RKO (cell line): ENCODE results near the gene ARHGEF6.

Experiments
- DNase-seq: peaks from one replicate; pipeline ENCODE4 v3.0.0-alpha.2; 2016; ENCODE audit warnings: low spot score

ARHGEF6 gene

DNA sequence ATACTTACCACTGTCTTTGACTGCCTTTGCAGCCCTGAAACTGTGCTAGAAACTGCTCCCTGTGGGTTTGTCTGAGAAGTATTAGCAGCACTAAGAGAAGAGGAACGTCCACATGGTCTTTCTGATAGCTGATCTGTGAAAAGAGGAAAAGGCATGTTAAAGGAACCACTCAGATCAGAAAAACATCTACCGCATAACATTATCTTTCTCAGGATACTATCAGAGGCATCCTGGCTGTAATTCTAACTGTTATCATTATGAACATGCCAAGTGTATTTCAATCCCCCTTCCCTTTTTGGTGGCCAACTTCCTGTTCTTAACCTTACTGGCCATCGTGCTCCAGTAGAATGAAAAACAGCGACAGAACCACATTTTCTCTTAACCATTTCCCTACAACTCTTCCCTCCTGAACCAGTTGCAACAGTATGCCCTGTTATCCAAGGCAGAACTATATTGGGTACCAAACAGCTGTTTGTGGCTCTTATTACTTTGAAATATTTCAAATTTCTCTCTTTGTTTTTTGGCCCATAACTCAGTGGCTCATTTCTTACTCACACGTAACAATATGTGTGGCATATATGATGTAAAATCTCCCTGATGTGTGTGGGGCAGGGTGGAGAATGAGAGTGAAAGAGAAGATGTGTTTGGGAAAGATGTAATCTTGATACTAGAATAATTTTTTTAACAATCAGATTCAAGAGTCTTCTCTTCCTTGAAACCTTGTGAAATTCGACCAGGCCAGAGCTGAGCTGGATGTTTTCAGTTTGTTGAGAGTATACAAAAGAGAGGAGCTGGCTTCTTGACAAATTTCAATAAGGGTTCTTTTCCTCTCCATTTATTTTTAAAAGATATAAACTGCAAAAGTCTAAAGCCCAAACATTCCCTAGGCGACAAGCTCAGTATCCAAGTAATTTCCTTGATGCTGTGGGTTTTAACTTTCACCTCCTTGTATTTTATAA, 35.2 kb downstream of the ARHGEF6 start:
- DNase-seq: no peak

DNA sequence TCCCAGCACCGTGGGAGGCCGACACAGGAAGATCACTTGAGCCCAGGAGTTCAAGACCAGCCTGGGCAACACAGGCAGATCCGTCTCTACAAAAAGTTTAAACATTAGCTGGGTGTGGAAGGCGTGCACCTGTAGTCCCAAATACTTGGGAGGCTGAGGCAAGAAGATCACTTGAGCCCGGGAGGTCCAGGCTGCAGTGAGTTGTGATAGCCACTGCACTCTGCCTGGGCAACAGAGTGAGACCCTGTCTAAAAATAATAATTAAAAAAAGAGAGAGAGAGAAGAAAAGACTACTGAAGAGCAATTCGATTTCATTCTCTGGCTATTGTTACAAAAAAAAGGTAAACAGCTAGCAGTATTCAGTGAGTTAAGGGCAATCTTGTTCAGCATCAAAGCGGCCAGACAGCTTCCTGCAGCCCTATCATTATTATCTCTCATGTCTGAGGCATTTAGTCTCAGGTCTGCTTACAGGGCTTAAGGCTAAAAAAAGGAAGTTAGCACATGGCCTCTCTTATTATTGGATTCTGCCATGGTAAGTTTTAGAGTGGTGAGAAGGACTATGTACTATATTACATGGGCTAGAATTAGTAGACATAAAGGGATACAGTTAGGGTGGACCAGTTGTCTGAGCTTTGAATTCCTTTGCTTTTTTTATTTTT, 37.9 kb downstream of the ARHGEF6 start:
- no peak for DNase-seq

DNA sequence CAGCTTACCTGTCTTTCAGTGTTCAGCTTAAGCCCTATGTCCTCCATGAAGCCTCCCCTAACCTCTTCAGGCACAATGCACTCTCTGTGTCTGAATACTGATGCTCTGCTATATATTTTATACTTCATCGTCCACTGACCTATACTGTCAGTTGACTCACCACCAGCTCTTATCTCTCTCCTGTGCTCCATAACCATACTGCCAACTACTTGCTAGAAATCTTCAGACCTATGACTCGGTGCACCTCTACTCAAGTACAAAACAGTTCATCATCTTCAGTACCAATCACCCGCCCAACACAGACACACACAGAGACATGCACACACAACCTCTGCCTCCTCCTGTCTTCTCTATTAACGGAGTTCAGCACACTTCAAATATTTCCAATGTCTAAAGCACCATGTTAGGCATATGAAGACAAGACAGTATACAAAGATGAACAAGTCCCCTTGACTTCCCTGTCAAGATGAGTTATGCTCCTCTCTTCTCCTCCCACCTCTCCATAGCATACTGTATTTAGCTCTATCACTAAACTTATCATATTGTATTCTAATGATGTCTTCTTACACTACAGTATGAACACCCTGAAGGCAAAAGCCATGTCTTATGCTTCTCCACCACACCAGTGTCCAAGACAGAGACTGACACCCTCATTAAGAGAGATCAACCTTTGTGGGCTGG, 42.5 kb downstream of the ARHGEF6 start:
- no peak for DNase-seq

DNA sequence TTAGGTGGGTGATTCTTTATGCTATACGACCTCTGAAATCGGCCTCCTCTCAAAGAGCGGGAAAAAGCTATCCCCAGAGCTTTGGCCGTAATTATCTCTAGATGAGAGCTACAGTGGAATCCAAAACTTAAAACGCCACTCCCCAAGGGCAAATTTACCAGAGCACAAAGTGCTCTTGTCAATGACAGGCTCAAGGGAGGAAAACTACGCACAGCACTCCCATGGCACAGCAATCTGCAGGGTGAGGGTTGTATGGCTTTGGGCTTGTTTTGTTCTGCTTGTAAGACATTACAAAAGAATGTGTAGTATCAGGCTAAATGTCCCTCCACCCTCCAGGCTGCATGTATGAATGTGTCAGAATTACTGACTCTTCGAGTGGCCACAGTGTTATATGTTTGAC, 44.0 kb downstream of the ARHGEF6 start:
- DNase-seq: no peak

DNA sequence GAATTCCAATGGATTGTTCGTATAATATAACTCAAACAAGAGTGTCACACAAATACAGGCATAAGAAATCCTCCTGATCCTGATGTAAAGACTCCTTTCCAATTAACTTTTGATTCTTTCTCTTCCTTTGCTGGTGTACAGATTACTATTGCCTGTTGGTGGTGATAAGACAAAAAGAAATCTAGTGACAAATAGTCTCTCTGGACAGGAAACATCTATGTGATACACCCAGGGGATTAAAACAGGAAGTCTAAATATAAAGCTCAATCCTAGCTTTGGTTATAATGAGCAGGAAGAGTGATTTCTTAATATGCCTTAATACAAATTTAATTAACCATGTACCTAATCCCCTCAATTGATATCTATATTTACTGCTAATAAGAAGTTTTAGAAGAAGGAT, 45.1 kb downstream of the ARHGEF6 start:
- no peak for DNase-seq

DNA sequence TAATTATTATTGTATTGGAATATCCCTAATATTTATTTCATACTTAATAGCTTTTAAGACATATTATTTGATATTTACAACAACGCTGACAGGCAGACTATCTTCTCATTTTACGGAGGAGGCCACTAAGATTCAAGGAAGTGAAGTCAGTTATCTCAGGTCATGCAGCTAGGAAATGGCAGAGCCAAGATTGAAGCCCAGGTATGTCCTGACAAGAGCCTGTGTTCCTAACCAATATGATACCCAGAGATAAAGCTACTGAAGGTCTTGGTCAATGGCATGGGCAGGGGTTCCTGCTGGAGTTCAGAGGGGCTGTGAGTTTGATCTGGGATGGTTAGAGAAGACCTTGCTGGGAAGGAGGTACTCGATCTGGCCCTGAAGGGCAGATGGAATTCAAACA, 47.1 kb downstream of the ARHGEF6 start:
- no peak for DNase-seq

DNA sequence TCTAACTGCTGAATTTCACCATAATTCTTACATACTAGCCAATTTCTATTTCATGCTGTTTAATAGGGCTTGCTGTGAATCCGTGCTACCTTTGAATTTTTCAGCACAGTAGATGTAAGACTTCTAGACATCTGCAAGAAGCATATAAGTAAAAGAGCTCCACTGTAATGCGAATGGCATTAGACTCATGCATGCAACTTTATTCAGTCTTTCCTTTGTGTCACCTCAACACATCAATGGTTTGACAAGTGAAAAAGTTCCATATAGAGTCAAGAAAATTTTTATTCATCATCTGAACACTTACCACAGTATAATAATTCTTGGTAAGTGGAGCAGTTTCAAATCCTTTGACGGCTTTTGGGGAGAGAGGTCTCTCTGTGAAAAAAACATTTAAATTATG, 48.9 kb downstream of the ARHGEF6 start:
- DNase-seq: no peak

DNA sequence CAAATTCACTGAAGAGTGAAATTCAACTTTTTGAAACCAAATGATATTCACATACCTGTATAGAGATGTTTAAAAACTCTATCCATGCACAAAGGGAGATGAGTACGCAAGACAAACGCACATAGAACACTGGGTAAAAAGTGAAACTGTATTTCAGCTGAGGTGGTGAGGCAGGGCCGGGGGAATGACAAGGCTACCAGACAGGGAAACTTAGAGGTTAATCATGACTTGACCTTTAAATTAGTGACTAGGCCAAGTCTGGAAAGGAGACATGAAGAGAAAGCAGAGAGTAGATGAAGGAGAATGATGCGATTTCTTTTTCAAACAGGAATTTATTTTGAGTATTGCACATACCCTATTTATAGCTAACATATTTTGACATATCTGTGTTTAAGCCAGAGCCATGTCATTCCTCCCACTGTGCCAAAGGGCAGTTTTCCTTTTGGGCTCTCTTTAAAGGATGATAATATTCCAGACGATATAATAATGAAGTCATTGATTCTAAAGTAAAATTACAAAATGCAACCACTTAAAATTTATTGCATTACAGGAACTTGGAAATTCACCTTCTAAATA, 49.4 kb downstream of the ARHGEF6 start:
- DNase-seq: no peak

DNA sequence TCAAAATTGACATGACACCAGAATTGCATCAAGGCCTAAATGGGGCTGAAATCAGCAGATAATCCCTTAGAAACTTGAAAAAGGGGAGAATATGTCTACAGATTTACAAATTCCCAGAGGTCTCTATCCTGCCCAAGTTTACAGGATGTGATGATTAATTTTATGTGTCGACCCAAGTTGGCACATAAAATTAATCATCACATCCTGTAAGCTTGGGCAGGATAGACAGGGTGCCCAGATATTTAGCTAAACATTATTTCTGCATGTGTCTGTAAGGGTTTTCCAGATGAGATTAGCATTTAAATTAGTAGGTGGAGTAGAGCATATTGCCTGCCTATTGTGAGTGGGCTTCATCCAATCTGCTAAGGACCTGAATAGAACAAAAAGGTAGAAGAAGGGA, 52.3 kb downstream of the ARHGEF6 start:
- no peak for DNase-seq

DNA sequence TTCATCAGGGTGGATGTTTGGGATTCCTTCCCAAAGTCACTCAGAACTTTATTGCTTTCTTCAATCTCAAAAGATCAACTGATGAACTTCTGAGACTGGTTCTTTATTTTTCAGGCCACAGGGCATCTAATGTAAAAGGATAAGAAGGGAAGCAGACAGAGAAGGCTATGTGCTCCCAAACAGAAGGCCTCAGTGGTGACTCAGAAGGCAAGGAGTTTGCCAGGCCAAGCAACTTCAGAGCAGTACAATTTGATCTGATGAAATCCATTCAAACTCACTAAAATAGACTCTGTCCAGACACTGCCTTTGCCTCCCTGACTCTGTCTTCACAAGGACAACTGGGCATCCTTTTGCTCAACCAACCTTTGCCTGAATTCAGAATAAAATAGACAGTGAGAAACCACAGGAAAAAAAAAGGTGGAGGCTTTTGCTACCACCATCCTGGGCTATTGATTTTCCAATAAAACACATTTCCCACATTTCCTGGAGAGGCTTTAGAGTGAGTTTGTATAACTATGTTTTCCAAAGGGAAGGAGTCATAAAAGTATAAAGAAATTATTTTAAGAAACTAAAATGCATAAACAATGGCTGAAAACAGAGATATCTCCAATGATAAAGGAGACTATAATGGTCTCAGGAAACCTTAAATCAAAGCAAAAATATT, 55.2 kb downstream of the ARHGEF6 start:
- peak; percentile 15 for DNase-seq

DNA sequence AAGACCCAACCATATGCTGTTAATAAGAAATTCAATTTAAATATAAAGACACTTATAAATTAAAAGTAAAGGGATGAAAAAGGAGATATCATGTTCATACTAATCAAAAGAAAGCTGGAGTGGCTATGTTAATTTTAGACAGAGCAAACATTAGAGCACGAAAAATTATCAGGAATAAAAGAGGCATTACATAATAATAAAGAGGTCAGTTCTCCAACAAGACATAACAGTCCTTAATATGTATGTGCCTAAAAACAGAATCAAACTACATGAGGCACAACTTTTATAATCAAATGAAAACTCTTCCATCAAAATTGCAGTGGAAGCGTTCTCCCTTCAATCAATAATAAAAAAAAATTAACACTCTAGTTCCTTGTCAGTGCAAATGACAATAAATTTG, 62.6 kb downstream of the ARHGEF6 start:
- DNase-seq: no peak

DNA sequence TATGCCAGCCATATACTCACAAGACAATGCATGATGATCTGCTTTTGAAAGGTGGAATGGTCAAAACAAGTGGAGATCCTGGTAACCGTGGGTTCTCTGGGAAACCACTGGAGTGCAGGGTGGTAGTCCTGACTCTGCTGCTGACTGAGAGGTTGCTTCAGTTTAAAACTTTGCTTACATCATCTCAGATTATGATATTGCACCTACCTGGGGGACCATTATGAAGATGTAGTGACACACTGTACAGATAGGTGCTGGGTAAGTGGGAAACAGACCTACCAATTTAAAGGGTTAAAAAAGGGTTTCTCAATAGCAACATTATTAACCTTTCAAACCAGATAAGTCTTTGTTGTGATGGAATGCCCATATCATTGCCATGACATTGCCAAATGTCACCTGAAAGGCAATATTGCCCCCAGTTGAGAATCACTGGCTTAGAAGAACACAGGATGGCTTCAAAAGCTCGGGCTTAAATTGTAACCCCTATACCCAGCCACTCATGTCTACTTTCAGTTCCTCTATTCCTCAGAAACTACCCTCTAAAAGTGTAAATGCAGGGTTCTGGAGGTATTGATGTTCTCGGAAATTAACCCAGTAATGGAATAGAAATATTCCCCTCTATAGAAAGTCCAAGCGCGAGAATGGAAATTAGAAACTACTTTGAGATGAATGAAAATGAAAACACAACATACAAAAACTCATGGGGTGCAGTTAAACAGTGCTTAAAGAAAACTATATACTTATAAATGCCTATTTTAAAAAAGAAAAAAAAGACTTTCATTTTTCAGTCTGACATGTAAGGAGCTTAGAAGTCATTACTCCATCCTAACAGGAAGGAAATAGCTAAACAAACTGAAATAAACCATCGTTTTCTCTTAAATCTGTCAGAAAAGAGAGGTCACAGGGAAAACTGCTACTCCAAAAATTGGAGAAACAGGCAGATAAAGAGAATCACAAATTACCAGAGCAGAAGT, 65.8 kb downstream of the ARHGEF6 start:
- DNase-seq: no peak

DNA sequence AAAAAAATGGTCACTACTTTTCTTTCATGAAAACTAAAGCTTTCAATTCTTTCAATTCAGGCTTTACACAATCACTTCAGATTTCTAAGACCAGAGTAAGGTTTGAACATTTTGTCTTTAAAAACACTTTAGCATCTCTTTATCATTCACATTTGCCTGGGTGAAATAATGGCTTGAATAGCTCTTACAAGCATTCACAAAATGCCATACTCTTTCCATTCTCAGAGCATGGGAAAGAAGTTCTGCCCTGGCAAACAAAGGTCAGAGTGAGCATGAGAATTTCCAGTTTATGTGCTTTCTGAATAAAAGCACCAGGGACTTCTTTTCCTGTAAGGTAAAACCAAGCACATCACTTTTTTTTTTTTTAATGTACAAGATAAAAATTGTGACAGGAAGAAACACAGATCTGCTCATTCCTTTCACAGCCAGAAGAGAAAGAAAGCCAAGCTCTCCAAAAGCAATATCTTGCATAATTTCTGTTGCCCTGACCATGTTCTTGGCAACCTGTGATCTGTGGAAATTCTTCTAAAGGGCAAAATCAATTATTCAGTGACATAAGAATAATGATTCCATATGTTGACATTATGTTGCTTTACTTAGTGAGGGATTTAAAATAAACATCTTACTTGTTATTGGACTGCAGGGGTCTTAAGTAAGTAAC, 68.0 kb downstream of the ARHGEF6 start:
- no peak for DNase-seq

DNA sequence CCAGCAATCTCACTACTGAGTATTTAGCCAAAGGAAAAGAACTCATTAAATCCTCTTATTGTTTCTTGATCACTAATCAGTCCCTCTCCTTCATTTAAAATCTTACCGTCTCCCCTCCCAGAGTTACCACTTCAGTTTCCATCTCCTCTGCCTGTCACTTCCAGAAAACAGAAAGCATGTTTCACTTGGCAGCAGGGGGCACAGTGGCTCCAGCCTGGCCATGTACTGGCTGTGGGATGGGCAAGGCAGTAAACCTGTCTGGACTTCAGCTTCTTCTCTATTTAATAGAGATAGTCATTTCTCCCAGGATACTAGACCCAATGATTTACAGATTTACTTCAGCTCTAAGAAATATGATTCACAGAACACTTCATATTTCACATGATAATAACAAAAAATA, 69.6 kb downstream of the ARHGEF6 start:
- peak; percentile 22 for DNase-seq

DNA sequence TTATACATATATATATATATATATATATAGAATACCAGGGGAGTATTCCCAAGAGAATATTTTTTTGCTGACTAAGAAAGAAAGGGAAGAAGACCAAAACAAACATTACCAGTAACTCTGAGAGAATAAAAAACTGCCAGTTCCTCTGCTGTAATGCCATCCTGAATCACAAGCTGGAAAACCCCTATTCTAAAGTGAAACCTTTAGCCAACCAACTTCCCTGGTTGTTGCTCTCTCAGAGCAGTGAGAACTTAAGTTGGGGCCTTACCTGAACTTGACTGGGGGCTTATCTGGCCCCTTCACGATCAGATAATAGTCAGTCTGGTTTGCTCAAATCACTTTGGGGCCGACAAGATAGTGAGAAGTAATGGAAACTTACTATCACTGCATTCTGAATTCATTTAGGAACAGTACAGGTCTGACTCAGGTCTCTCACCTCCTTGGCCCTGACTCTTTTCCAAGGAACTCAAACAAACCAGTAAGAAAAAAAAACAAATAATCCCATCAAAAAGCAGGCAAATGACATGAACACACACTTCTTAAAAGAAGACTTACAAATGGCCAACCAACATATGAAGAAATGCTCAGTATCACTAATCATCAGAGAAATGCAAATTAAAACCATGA, 70.3 kb downstream of the ARHGEF6 start:
- no peak for DNase-seq

DNA sequence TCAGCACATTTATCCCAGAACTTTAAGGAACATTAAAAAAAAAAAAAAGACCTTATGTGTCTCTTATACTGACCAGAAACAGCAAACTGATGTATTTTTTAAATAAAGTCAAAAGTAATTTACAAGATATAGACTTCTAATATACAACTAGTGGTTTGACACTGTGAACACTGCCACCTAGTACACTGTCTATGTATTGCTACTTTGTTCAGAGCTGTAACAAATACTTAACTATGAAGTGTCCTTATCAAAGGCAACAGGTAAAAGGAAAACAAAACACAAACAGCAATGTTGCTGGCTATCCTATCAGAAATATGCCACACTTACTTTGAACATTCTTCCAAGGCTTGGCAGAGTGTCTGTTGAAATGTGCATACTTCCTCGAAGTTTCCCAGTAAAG, 72.4 kb downstream of the ARHGEF6 start:
- DNase-seq: peak; percentile 12

DNA sequence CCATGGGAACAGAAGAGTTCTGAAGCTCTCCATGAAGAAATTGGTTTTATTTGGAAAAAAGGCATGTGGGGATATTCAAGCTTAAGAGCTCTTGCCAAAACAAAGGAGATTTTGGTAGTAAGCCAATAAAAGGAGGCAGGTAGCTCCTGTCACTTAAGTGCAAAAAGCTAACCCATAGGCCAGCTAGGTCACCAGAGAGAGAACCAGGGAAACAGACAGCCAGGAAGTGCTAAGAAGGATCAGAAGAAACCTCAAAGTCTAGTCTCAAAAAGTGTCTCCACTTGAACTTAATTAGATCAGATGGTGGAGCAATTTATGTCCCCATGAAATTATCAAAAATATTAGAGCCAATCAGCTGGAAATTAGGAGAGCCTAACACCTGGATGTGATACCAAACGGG, 83.6 kb downstream of the ARHGEF6 start:
- DNase-seq: no peak

DNA sequence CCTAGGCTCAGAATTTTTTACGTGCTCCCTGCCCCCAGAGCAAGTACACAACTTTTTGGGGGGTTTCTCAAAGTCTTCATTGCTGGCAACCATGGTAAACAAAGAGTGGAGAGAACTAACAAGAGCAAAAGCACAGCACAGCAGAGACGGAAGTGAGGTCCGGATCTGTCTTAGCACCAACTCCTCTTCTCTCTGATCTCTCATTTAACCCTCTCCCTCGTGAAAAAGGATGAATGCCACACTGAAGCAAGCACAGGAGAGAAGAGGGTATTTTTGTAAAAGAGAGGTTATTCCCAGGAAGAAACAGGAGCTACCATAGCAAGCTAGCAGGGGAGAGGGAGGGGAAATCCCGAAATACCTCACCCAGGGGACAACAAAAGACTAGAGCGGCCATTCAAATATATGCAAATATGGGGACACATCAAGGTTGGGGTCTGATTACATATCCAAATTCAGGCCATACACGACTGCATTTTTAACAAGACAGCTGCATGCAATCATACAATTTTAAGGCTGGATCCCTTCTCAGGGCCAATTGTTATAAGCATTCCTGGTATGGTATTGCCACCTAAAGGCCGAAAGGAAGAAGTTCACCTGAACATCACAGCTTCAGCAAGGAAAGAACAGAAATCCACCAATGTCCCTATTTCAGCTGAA, 86.2 kb downstream of the ARHGEF6 start:
- DNase-seq: peak; percentile 73

DNA sequence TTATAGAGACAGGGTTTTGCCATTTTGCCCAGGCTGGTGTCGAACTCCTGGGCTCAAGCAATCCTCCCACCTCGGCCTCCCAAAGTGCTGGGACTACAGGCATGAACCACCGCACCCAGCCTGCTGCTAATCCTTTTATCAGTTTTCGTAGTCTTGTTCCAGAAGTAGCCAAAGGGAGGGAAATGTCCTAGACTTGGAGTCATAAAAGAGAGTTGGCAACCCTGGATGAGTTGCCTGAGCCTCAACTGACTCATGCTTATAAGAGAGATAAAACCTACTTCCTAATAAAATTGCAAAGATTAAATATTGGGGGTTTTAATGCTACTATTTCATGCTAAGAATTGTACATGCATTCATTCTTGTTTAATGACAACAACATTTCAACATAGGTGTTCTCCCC, 88.5 kb downstream of the ARHGEF6 start:
- DNase-seq: no peak
